ENCODE results near the gene MSI2.

Gene MSI2

GRCh38 chr17:57648720-57649119 is 392.4 kb downstream of the MSI2 start:
- no peak for TF ChIP-seq CTCF (conservative IDR thresholded peaks at IDR 0.05)
- no peak overlapping the region for H3K27ac ChIP-seq

GRCh38 chr17:57649191-57649590 is 392.9 kb downstream of the MSI2 start:
- no peak for TF ChIP-seq CTCF (conservative IDR thresholded peaks at IDR 0.05)
- no peak overlapping the region for H3K27ac ChIP-seq

- no peak for TF ChIP-seq CTCF (conservative IDR thresholded peaks at IDR 0.05)
- no peak overlapping the region for H3K27ac ChIP-seq
Observed at GRCh38 chr17:57649731-57650484, 393.6 kb downstream of the MSI2 start.

- H3K27ac ChIP-seq = no peak overlapping the region
- TF ChIP-seq CTCF (conservative IDR thresholded peaks at IDR 0.05) = no peak
Observed at GRCh38 chr17:57650548-57650947, 394.2 kb downstream of the MSI2 start.

GRCh38 chr17:57651451-57651850 is 395.1 kb downstream of the MSI2 start:
- TF ChIP-seq CTCF (conservative IDR thresholded peaks at IDR 0.05) = no peak
- no peak overlapping the region for H3K27ac ChIP-seq

GRCh38 chr17:57651996-57652395 is 395.7 kb downstream of the MSI2 start:
- no peak overlapping the region for H3K27ac ChIP-seq
- TF ChIP-seq CTCF (conservative IDR thresholded peaks at IDR 0.05) = no peak

- H3K27ac ChIP-seq = no peak overlapping the region
- TF ChIP-seq CTCF (conservative IDR thresholded peaks at IDR 0.05) = no peak
Observed at GRCh38 chr17:57652811-57653210, 396.5 kb downstream of the MSI2 start.

All from VCaP (cell line).